ENCODE results near the gene ITIH1.

DNA sequence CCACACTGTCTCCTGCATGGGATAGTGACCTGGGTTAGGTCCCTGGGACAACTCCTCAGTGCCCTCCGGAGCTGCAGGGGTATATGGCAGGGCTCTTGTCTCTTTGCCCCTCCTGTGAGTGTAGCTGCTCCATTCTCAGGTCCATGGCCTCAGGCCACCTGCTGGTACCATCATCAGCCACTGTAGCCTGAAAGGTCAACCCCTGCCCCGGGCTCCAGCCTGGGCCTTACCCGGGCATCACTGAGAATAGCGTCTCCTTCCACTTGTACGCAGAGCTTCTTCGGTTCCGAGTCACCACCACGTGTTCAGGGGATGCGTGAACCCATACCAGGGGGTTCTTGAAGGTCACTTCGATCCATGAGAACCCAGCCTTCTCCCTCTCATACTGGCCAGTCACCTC is 39.3 kb downstream of the ITIH1 start:
- TF ChIP-seq CTCF (IDR thresholded peaks at IDR 0.05) (no peak), POLR2A (IDR thresholded peaks at IDR 0.05) (no peak)
